Mesendoderm (in vitro differentiated cells): ENCODE data around the gene FIGN.

Source experiments
- DNase-seq: peaks from one replicate; pipeline ENCODE4 v3.0.0; 2013
- H2AK5ac ChIP-seq: 2 replicates; pipeline ENCODE4 v1.6.1; 2013; ENCODE audit warnings: low read length, inconsistent platforms
- H2BK120ac ChIP-seq: 2 replicates; pipeline ENCODE4 v1.6.1; 2013; ENCODE audit warnings: low read depth, mild to moderate bottlenecking, low read length, moderate library complexity, mixed read lengths
- H2BK15ac ChIP-seq: replicated peaks from 2 replicates; pipeline ENCODE4 v1.6.1; 2013; ENCODE audit warnings: low read depth, mild to moderate bottlenecking, moderate library complexity
- H2BK5ac ChIP-seq: 2 replicates; pipeline ENCODE4 v1.6.1; 2013; ENCODE audit warnings: low read length, inconsistent platforms
- H3K18ac ChIP-seq: 2 replicates; pipeline ENCODE4 v1.6.1; 2013; ENCODE audit warnings: mild to moderate bottlenecking, low read length, mixed read lengths
- H3K23ac ChIP-seq: one replicate; pipeline ENCODE4 v1.6.1; 2013; ENCODE audit warnings: low read length
- H3K27ac ChIP-seq: 2 replicates; pipeline ENCODE4 v1.5.1; 2013; ENCODE audit warnings: low read depth, mild to moderate bottlenecking, inconsistent platforms, low read length, moderate library complexity
- H3K27me3 ChIP-seq: 2 replicates; pipeline ENCODE4 v1.6.1; 2013; ENCODE audit warnings: low read length, control low read depth, mild to moderate bottlenecking, inconsistent platforms; ENCODE audit not compliant: insufficient read depth, poor library complexity
- H3K36me3 ChIP-seq: 2 replicates; pipeline ENCODE4 v1.6.1; 2013; ENCODE audit warnings: low read length, inconsistent platforms; ENCODE audit not compliant: control insufficient read depth, insufficient read depth
- H3K4ac ChIP-seq: one replicate; pipeline ENCODE4 v1.6.1; 2013; ENCODE audit warnings: low read depth, mild to moderate bottlenecking, low read length, moderate library complexity
- H3K4me1 ChIP-seq: 2 replicates; pipeline ENCODE4 v1.6.1; 2013; ENCODE audit warnings: low read depth, low read length, inconsistent platforms; ENCODE audit not compliant: control insufficient read depth
- H3K4me2 ChIP-seq: 2 replicates; pipeline ENCODE4 v1.6.1; 2013; ENCODE audit warnings: low read length
- H3K4me3 ChIP-seq: 2 replicates; pipeline ENCODE4 v1.5.1; 2013; ENCODE audit warnings: mild to moderate bottlenecking, low read length
- H3K56ac ChIP-seq: one replicate; pipeline ENCODE4 v1.6.1; 2013; ENCODE audit warnings: low read length
- H3K79me1 ChIP-seq: 2 replicates; pipeline ENCODE4 v1.6.1; 2013; ENCODE audit warnings: low read length, inconsistent platforms
- H3K79me2 ChIP-seq: 2 replicates; pipeline ENCODE4 v1.6.1; 2013; ENCODE audit warnings: mild to moderate bottlenecking, low read length; ENCODE audit not compliant: control insufficient read depth, insufficient read depth
- H3K9ac ChIP-seq: 2 replicates; pipeline ENCODE4 v1.6.1; 2013; ENCODE audit warnings: low read length, inconsistent platforms
- H4K5ac ChIP-seq: one replicate; pipeline ENCODE4 v1.6.1; 2013; ENCODE audit warnings: low read length
- H4K8ac ChIP-seq: one replicate; pipeline ENCODE4 v1.6.1; 2013; ENCODE audit warnings: low read depth, mild to moderate bottlenecking, control low read depth, low read length, moderate library complexity
- WGBS: extraction: QIAGEN DNeasy Blood & Tissue Kit; methylation state at CpG from one replicate; pipeline ENCODE4 v1.1.7; 2013; ENCODE audit warnings: low lambda C conversion rate, missing lambda C conversion rate; ENCODE audit not compliant: insufficient coverage; ENCODE audit errors: extremely low coverage; 5-methylcytosine and 5-hydroxymethylcytosine counted together

FIGN gene

GRCh38 chr2:163731735-163732134 is 4.1 kb downstream of the FIGN start:
- Histone ChIP-seq H3K18ac (no peak overlapping the region), H3K36me3 (no peaks in the 10 kb centered on the region), H3K27me3 (no peaks in the 10 kb centered on the region), H3K27ac (no peak overlapping the region), H3K56ac (no peak overlapping the region), H3K4me3 (no peak overlapping the region), H4K5ac (no peak overlapping the region), H2AK5ac (no peak overlapping the region), H3K4ac (no peak overlapping the region), H3K23ac (no peak overlapping the region), H3K4me1 (no peaks in the 10 kb centered on the region), H3K9ac (no peak overlapping the region), H3K79me1 (peaks cover 4% of the 10 kb centered on the region), H2BK5ac (no peak overlapping the region), H2BK120ac (no peak overlapping the region), H2BK15ac (no peak overlapping the region), H4K8ac (no peak overlapping the region), H3K4me2 (no peak overlapping the region), H3K79me2 (peaks cover 12% of the 10 kb centered on the region)
- no peak for DNase-seq

GRCh38 chr2:163730556-163730955 is 5.3 kb downstream of the FIGN start:
- Histone ChIP-seq H3K56ac (no peak overlapping the region), H3K9ac (no peak overlapping the region), H3K27me3 (no peaks in the 10 kb centered on the region), H3K4me3 (no peak overlapping the region), H3K27ac (no peak overlapping the region), H2AK5ac (no peak overlapping the region), H3K36me3 (no peaks in the 10 kb centered on the region), H3K4ac (no peak overlapping the region), H3K4me1 (no peaks in the 10 kb centered on the region), H3K79me1 (peaks cover 4% of the 10 kb centered on the region), H3K18ac (no peak overlapping the region), H2BK120ac (no peak overlapping the region), H3K4me2 (no peak overlapping the region), H3K79me2 (peaks cover 12% of the 10 kb centered on the region), H4K5ac (no peak overlapping the region), H3K23ac (no peak overlapping the region), H2BK15ac (no peak overlapping the region), H4K8ac (no peak overlapping the region), H2BK5ac (no peak overlapping the region)
- WGBS, result no CpG with 5 or more reads among the region's 1 CpG
- DNase-seq, result no peak

- H3K23ac ChIP-seq, result no peak overlapping the region
- no peak overlapping the region for H3K27ac ChIP-seq
- no peak overlapping the region for H3K18ac ChIP-seq
- peaks cover 4% of the 10 kb centered on the region for H3K79me1 ChIP-seq
- H3K4me1 ChIP-seq, result no peaks in the 10 kb centered on the region
- H3K4me2 ChIP-seq, result no peak overlapping the region
- no peak overlapping the region for H2BK120ac ChIP-seq
- no peak overlapping the region for H4K5ac ChIP-seq
- H3K79me2 ChIP-seq, result peaks cover 9% of the 10 kb centered on the region
- H3K56ac ChIP-seq, result no peak overlapping the region
- H2BK15ac ChIP-seq, result no peak overlapping the region
- H3K9ac ChIP-seq, result no peak overlapping the region
- WGBS, result 100% methylated on average over 1 of the region's 4 CpGs
- no peaks in the 10 kb centered on the region for H3K36me3 ChIP-seq
- DNase-seq, result no peak
- no peak overlapping the region for H3K4ac ChIP-seq
- H3K27me3 ChIP-seq, result no peaks in the 10 kb centered on the region
- no peak overlapping the region for H2AK5ac ChIP-seq
- H3K4me3 ChIP-seq, result no peak overlapping the region
- no peak overlapping the region for H2BK5ac ChIP-seq
- H4K8ac ChIP-seq, result no peak overlapping the region
Measured at GRCh38 chr2:163729636-163730273, 6.1 kb downstream of the FIGN start.

- DNase-seq, result no peak
- Histone ChIP-seq H3K4me3 (no peak overlapping the region), H4K5ac (no peak overlapping the region), H2BK15ac (no peak overlapping the region), H3K4me2 (no peak overlapping the region), H3K79me2 (no peaks in the 10 kb centered on the region), H3K23ac (no peak overlapping the region), H3K18ac (no peak overlapping the region), H4K8ac (no peak overlapping the region), H3K4me1 (no peaks in the 10 kb centered on the region), H3K79me1 (peaks cover 2% of the 10 kb centered on the region), H2AK5ac (no peak overlapping the region), H2BK120ac (no peak overlapping the region), H3K56ac (no peak overlapping the region), H3K27ac (no peak overlapping the region), H3K4ac (no peak overlapping the region), H3K27me3 (no peaks in the 10 kb centered on the region), H3K36me3 (no peaks in the 10 kb centered on the region), H3K9ac (no peak overlapping the region), H2BK5ac (no peak overlapping the region)
- WGBS, result no CpG with 5 or more reads among the region's 4 CpGs
Measured at GRCh38 chr2:163723881-163724280, 11.9 kb downstream of the FIGN start.

DNA sequence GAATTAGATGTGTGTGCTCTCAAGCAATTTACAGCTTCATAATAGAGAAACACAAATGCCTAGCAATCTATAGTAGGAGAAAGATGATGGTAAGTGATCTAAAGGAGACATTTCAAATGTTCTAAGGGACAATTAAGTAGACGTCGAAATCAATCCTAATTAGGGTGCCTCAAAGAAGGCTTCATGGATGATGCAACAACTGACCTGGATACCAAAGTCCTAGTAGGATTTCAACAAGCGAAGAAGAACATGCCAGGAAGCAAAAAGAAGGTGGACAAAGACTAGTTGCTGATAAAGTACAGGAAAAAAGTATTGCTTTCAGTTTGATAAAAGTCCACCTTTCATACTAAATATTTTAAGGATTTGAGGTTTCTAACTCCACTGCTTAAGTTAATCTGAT is 12.5 kb downstream of the FIGN start:
- no peak overlapping the region for H3K4me3 ChIP-seq
- H2BK120ac ChIP-seq, result no peak overlapping the region
- H3K36me3 ChIP-seq, result no peaks in the 10 kb centered on the region
- no peak overlapping the region for H2BK5ac ChIP-seq
- H3K4me1 ChIP-seq, result no peaks in the 10 kb centered on the region
- WGBS, result no CpG with 5 or more reads among the region's 3 CpGs
- no peak overlapping the region for H3K18ac ChIP-seq
- H3K4ac ChIP-seq, result no peak overlapping the region
- H2BK15ac ChIP-seq, result no peak overlapping the region
- no peak overlapping the region for H4K5ac ChIP-seq
- H3K79me2 ChIP-seq, result no peaks in the 10 kb centered on the region
- H3K9ac ChIP-seq, result no peak overlapping the region
- no peaks in the 10 kb centered on the region for H3K27me3 ChIP-seq
- H3K27ac ChIP-seq, result no peak overlapping the region
- DNase-seq, result no peak
- H3K56ac ChIP-seq, result no peak overlapping the region
- no peak overlapping the region for H2AK5ac ChIP-seq
- no peak overlapping the region for H3K4me2 ChIP-seq
- H3K79me1 ChIP-seq, result peaks cover 2% of the 10 kb centered on the region
- H3K23ac ChIP-seq, result no peak overlapping the region
- no peak overlapping the region for H4K8ac ChIP-seq

GRCh38 chr2:163719331-163719730 is 16.5 kb downstream of the FIGN start:
- Histone ChIP-seq H3K4me3 (no peak overlapping the region), H3K4me2 (no peak overlapping the region), H3K27ac (no peak overlapping the region), H2BK5ac (no peak overlapping the region), H2BK15ac (no peak overlapping the region), H4K8ac (no peak overlapping the region), H2BK120ac (no peak overlapping the region), H3K23ac (no peak overlapping the region), H3K56ac (no peak overlapping the region), H3K36me3 (no peaks in the 10 kb centered on the region), H3K27me3 (no peaks in the 10 kb centered on the region), H2AK5ac (no peak overlapping the region), H3K79me1 (peaks cover 4% of the 10 kb centered on the region), H4K5ac (no peak overlapping the region), H3K9ac (no peak overlapping the region), H3K18ac (no peak overlapping the region), H3K4me1 (no peaks in the 10 kb centered on the region), H3K4ac (no peak overlapping the region), H3K79me2 (peaks cover 5% of the 10 kb centered on the region)
- no CpG with 5 or more reads among the region's 2 CpGs for WGBS
- no peak for DNase-seq
